ENCODE measurements around the gene SLC17A3. TPM values are rescaled to one million over a fixed set of nuclear protein-coding genes. Genes with fewer than 3 reads are reported as not detected.

The SLC17A3 gene
- polyA plus RNA-seq, 1 donor from 2014 or later: not detected

GRCh38 chr6:25835442-25836283 is 38.4 kb downstream of the SLC17A3 start:
- Mint-ChIP-seq H3K4me3 (no peak overlapping the region), H3K4me1 (peaks cover 0 to 4% (median 0%) of the 10 kb centered on the region in 3 donors), H3K27me3 (peaks cover 8% of the 10 kb centered on the region), H3K36me3 (no peaks in the 10 kb centered on the region), H3K27ac (no peak overlapping the region), H3K9me3 (no peaks in the 10 kb centered on the region)

GRCh38 chr6:25834950-25835349 is 39.1 kb downstream of the SLC17A3 start:
- Mint-ChIP-seq H3K36me3 (no peaks in the 10 kb centered on the region), H3K27me3 (peaks cover 4% of the 10 kb centered on the region), H3K9me3 (no peaks in the 10 kb centered on the region), H3K4me3 (no peak overlapping the region), H3K27ac (no peak overlapping the region), H3K4me1 (peaks cover 0 to 4% (median 0%) of the 10 kb centered on the region in 3 donors)

GRCh38 chr6:25833136-25833535 is 40.9 kb downstream of the SLC17A3 start:
- Mint-ChIP-seq H3K27me3 (peaks cover 4% of the 10 kb centered on the region), H3K36me3 (no peaks in the 10 kb centered on the region), H3K9me3 (no peaks in the 10 kb centered on the region), H3K27ac (no peak overlapping the region), H3K4me1 (peaks cover 0 to 4% (median 0%) of the 10 kb centered on the region in 3 donors), H3K4me3 (no peak overlapping the region)

GRCh38 chr6:25832670-25833069 is 41.4 kb downstream of the SLC17A3 start:
- H3K4me1 Mint-ChIP-seq: peaks cover 0 to 4% (median 0%) of the 10 kb centered on the region in 3 donors
- no peaks in the 10 kb centered on the region for H3K36me3 Mint-ChIP-seq
- peaks cover 5% of the 10 kb centered on the region for H3K27me3 Mint-ChIP-seq
- no peak overlapping the region for H3K4me3 Mint-ChIP-seq
- no peak overlapping the region for H3K27ac Mint-ChIP-seq
- H3K9me3 Mint-ChIP-seq: no peaks in the 10 kb centered on the region

- H3K4me3 Mint-ChIP-seq: no peak overlapping the region
- peaks cover 5% of the 10 kb centered on the region for H3K27me3 Mint-ChIP-seq
- H3K9me3 Mint-ChIP-seq: no peaks in the 10 kb centered on the region
- H3K36me3 Mint-ChIP-seq: no peaks in the 10 kb centered on the region
- H3K4me1 Mint-ChIP-seq: peaks cover 0 to 4% (median 0%) of the 10 kb centered on the region in 3 donors
- no peak overlapping the region for H3K27ac Mint-ChIP-seq
Observed at GRCh38 chr6:25832307-25832662, 41.8 kb downstream of the SLC17A3 start.

GRCh38 chr6:25831532-25832306 is 42.3 kb downstream of the SLC17A3 start, which contains the start of gene SLC17A1:
TSS of gene SLC17A1 (minus strand) at chr6:25832052. CDS start at chr6:25830557, 1,495 bp downstream.
- Mint-ChIP-seq H3K27me3 (peaks cover 5% of the 10 kb centered on the region), H3K4me3 (no peak within 1 kb of the TSS), H3K9me3 (no peaks in the 10 kb centered on the region), H3K27ac (no peak within 1 kb of the TSS), H3K36me3 (no peaks in the 10 kb centered on the region), H3K4me1 (peaks cover 0 to 4% (median 0%) of the 10 kb centered on the region in 3 donors)

- H3K4me3 Mint-ChIP-seq: no peak overlapping the region
- peaks cover 0 to 4% (median 0%) of the 10 kb centered on the region in 3 donors for H3K4me1 Mint-ChIP-seq
- peaks cover 12% of the 10 kb centered on the region for H3K27me3 Mint-ChIP-seq
- H3K36me3 Mint-ChIP-seq: no peaks in the 10 kb centered on the region
- peaks cover 4 to 7% (median 6%) of the 10 kb centered on the region in 3 donors for H3K9me3 Mint-ChIP-seq
- no peak overlapping the region for H3K27ac Mint-ChIP-seq
Observed at GRCh38 chr6:25830458-25830857, 43.6 kb downstream of the SLC17A3 start.

GRCh38 chr6:25829375-25829774 is 44.7 kb downstream of the SLC17A3 start:
- H3K4me1 Mint-ChIP-seq: peaks cover 0 to 4% (median 0%) of the 10 kb centered on the region in 3 donors
- no peak overlapping the region for H3K4me3 Mint-ChIP-seq
- no peak overlapping the region for H3K27ac Mint-ChIP-seq
- H3K9me3 Mint-ChIP-seq: peaks cover 4 to 13% (median 11%) of the 10 kb centered on the region in 3 donors
- peaks cover 17% of the 10 kb centered on the region for H3K27me3 Mint-ChIP-seq
- peaks cover 2% of the 10 kb centered on the region for H3K36me3 Mint-ChIP-seq

- Mint-ChIP-seq H3K4me3 (no peak overlapping the region), H3K36me3 (peaks cover 3% of the 10 kb centered on the region), H3K4me1 (no peaks in the 10 kb centered on the region), H3K27ac (no peak overlapping the region), H3K27me3 (peaks cover 21% of the 10 kb centered on the region), H3K9me3 (peaks cover 7 to 17% (median 10%) of the 10 kb centered on the region in 3 donors)
Observed at GRCh38 chr6:25821341-25821740, 52.7 kb downstream of the SLC17A3 start.

- Mint-ChIP-seq H3K4me3 (no peak overlapping the region), H3K9me3 (peaks cover 0 to 2% (median 2%) of the 10 kb centered on the region in 3 donors), H3K4me1 (peaks cover 0 to 1% (median 0%) of the 10 kb centered on the region in 3 donors)
Observed at GRCh38 chr6:25816252-25816651, 57.8 kb downstream of the SLC17A3 start.

GRCh38 chr6:25815194-25815593 is 58.8 kb downstream of the SLC17A3 start:
- Mint-ChIP-seq H3K27ac (no peak overlapping the region), H3K27me3 (peaks cover 4% of the 10 kb centered on the region), H3K9me3 (peaks cover 0 to 2% (median 2%) of the 10 kb centered on the region in 3 donors), H3K36me3 (peaks cover 1% of the 10 kb centered on the region), H3K4me3 (no peak overlapping the region), H3K4me1 (peaks cover 0 to 1% (median 0%) of the 10 kb centered on the region in 3 donors)

More at GRCh38 chr6:25816252-25816651, 57.8 kb downstream of the SLC17A3 start:
- Mint-ChIP-seq H3K36me3 (peaks cover 1% of the 10 kb centered on the region), H3K27ac (no peak overlapping the region), H3K27me3 (peaks cover 4% of the 10 kb centered on the region)

- H3K36me3 Mint-ChIP-seq: peaks cover 2% of the 10 kb centered on the region
- H3K27ac Mint-ChIP-seq: no peak overlapping the region
- no peaks in the 10 kb centered on the region for H3K4me1 Mint-ChIP-seq
- peaks cover 11% of the 10 kb centered on the region for H3K27me3 Mint-ChIP-seq
- peaks cover 0 to 5% (median 0%) of the 10 kb centered on the region in 3 donors for H3K9me3 Mint-ChIP-seq
- no peak overlapping the region for H3K4me3 Mint-ChIP-seq
Observed at GRCh38 chr6:25804804-25805203, 69.2 kb downstream of the SLC17A3 start.

GRCh38 chr6:25801436-25801835 is 72.6 kb downstream of the SLC17A3 start:
- Mint-ChIP-seq H3K27me3 (peaks cover 12% of the 10 kb centered on the region), H3K27ac (no peak overlapping the region), H3K4me1 (no peaks in the 10 kb centered on the region), H3K4me3 (no peak overlapping the region), H3K9me3 (peaks cover 0 to 5% (median 0%) of the 10 kb centered on the region in 3 donors), H3K36me3 (peaks cover 2% of the 10 kb centered on the region)
